Uterus (tissue), 4 donors: ENCODE data around the gene OTULINL. TPM values are rescaled to one million over a fixed set of nuclear protein-coding genes. Genes with fewer than 3 reads are reported as not detected.

ENCODE experiments used
- DNase-seq, 2 donors: peaks; one replicate each; pipeline ENCODE4 v3.0.0-alpha.2; 2019 to 2020
- H3K27ac ChIP-seq, 2 donors: fragments of 200-600 bp; sonication (generic); 1 replicate in 1 of 2; 2 replicates in 1 of 2; pipeline ENCODE4 v1.5.1; 2016 to 2018
- H3K27me3 ChIP-seq, 2 donors: fragments of 200-600 bp; sonication (generic); one replicate each; pipeline ENCODE4 v1.5.1; 2018 to 2019; ENCODE audit warnings: control low read depth in 1 of 2
- H3K36me3 ChIP-seq, 2 donors: fragments of 200-600 bp; sonication (generic); one replicate each; pipeline ENCODE4 v1.5.1; 2019; ENCODE audit warnings: control low read depth in 1 of 2
- H3K4me1 ChIP-seq, 2 donors: fragments of 200-600 bp; sonication (generic); one replicate each; pipeline ENCODE4 v1.5.1; 2018 to 2019; ENCODE audit warnings: control low read depth in 1 of 2
- H3K4me3 ChIP-seq, 2 donors: fragments of 200-600 bp; sonication (generic); 1 replicate in 1 of 2; 2 replicates in 1 of 2; pipeline ENCODE4 v1.5.1; 2018 to 2019; ENCODE audit warnings: mild to moderate bottlenecking in 1 of 2
- H3K9me3 ChIP-seq, 2 donors: fragments of 200-600 bp; sonication (generic); one replicate each; pipeline ENCODE4 v1.5.1; 2019; ENCODE audit warnings: control low read depth in 1 of 2
- CTCF ChIP-seq, 4 experiments: fragments of 200-600 bp in 2 of 4; fragments of 450-650 bp in 2 of 4; sonication (generic) in 2 of 4; IDR thresholded peaks; one replicate each; pipeline ENCODE4 v1.5.1; 2016 to 2019; ENCODE audit warnings: antibody characterized with exemption in 4 of 4, mild to moderate bottlenecking in 2 of 4, moderate library complexity in 1 of 4
- POLR2A ChIP-seq, 2 donors: fragments of 450-650 bp; IDR thresholded peaks; one replicate each; pipeline ENCODE4 v1.6.1; 2016; ENCODE audit warnings: antibody characterized with exemption in 2 of 2, mild to moderate bottlenecking in 1 of 2, moderate library complexity in 1 of 2
- intact Hi-C: fragments of 100-400 bp; cut with DNase I; formaldehyde crosslinking; loops from one replicate; pipeline ENCODE4 v1.15.1; 2023; ENCODE audit warnings: low total_unique reads
- total RNA-seq, 4 donors: library from RNA; depleted of rRNA in 3 of 4; stranded (reverse); fragments of >200 nt in 3 of 4; gene quantifications; one replicate each; pipeline versions ENCODE4 v1.1.0 to v1.2.4, GENCODE V29; 2014 to 2023
- donor health status: DM: yes; HTN: yes; CAD: no.

OTULINL gene
- total RNA-seq, 4 donors from 2014 or later = 1.0 to 16.1 (median 3.8) TPM

DNA sequence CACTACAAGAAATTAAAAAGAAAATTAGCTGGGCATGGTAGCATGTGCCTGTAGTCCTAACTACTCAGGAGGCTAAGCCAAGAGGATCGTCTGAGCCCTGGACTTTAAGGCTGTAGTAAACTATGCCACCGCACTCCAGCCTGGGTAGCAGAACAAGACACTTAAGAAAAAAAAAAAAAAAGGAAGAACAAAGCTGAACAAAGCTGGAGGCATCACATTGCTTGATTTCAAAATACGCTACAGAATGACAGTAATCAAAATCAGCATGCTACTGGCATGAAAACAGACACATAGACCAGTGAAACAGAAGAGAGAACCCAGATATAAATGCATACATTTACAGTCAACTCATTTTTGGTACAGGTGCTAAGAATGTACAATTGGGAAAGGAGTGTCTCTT, 68.5 kb downstream of the OTULINL start:
- no peak overlapping the region for H3K4me3 ChIP-seq
- no peak for TF ChIP-seq POLR2A (IDR thresholded peaks at IDR 0.05)
- intact Hi-C loops = no loop called here
- DNase-seq = no peak
- no peaks in the 10 kb centered on the region for H3K27me3 ChIP-seq
- no peak overlapping the region for H3K27ac ChIP-seq
- H3K36me3 ChIP-seq = no peaks in the 10 kb centered on the region
- H3K4me1 ChIP-seq = no peaks in the 10 kb centered on the region
- no peaks in the 10 kb centered on the region for H3K9me3 ChIP-seq

- intact Hi-C loops = no loop called here
- no peak for DNase-seq
- Histone ChIP-seq H3K36me3 (no peaks in the 10 kb centered on the region), H3K4me1 (no peaks in the 10 kb centered on the region), H3K27ac (no peak overlapping the region), H3K27me3 (no peaks in the 10 kb centered on the region), H3K4me3 (no peak overlapping the region), H3K9me3 (no peaks in the 10 kb centered on the region)
- TF ChIP-seq POLR2A (IDR thresholded peaks at IDR 0.05) (no peak), CTCF (IDR thresholded peaks at IDR 0.05) (no peak)
Measured at GRCh38 chr5:14655146-14655741, 73.7 kb downstream of the OTULINL start.

GRCh38 chr5:14656898-14657297, 75.3 kb downstream of the OTULINL start:
- DNase-seq = no peak
- Histone ChIP-seq H3K4me1 (no peaks in the 10 kb centered on the region), H3K27me3 (no peaks in the 10 kb centered on the region), H3K9me3 (no peaks in the 10 kb centered on the region), H3K27ac (no peak overlapping the region), H3K4me3 (no peak overlapping the region), H3K36me3 (no peaks in the 10 kb centered on the region)
- TF ChIP-seq CTCF (IDR thresholded peaks at IDR 0.05) (no peak), POLR2A (IDR thresholded peaks at IDR 0.05) (no peak)
- intact Hi-C loops = no loop called here

DNA sequence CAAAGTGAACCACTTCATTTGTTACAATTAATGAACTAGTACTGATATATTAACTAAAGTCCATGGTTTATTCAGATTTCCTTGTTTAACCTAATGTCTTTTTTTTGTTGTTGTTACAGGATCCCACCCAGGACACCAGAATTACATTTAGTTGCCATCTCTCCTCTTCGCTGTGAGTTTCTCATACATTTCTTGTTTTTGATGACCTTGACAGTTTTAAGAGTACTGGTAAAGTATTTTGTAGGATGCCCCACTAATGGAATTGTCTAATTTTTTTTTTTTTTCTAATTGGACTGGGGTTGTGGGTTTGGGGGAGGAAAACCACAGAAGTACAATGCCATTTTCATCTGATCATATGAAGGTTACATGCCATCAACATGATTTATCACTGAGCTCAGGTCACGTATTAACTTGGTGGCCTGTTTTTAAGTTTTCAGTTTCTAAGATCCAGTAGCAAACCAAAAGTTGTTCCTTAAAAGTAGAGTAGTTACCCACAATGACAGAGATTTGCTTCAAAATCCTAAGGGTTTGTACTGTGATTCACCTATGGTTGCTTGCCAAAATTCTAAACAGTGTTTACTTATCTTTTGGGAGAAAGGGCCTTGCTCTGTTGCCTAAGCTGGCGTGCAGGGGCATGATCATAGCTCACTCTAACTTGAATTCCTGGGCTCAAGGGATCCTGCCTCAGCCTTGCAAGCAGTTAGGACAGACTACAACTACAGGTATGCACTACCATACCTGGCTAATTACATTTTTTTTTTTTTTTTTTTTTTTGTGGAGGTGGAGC, 78.4 kb downstream of the OTULINL start:
- Histone ChIP-seq H3K27ac (no peak overlapping the region), H3K36me3 (no peaks in the 10 kb centered on the region), H3K4me3 (no peak overlapping the region), H3K27me3 (no peaks in the 10 kb centered on the region), H3K4me1 (no peaks in the 10 kb centered on the region), H3K9me3 (no peaks in the 10 kb centered on the region)
- DNase-seq = no peak
- TF ChIP-seq CTCF (IDR thresholded peaks at IDR 0.05) = no peak
- TF ChIP-seq POLR2A (IDR thresholded peaks at IDR 0.05) = no peak
- intact Hi-C loops = no loop called here

DNA sequence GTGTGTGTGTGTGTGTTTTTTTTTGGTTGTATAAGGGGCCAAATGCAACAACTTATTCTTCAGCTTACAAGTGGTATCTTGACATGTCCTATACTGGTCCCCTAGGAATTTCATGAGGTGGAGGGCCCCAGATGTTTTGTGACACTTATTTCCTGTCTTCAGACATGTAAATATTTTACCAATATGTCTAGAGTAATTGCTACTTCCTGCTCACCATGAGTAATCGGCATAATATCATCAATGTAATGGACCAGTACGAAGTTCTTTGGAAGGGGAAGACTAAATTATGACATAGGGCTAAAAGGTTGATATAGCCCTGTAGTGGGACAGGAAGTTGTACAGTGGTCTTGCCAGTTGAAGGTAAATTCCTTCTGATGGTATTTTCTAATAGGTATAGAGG, 79.2 kb downstream of the OTULINL start:
- no peaks in the 10 kb centered on the region for H3K4me1 ChIP-seq
- TF ChIP-seq CTCF (IDR thresholded peaks at IDR 0.05) = no peak
- no peak for TF ChIP-seq POLR2A (IDR thresholded peaks at IDR 0.05)
- no peak overlapping the region for H3K27ac ChIP-seq
- no peaks in the 10 kb centered on the region for H3K27me3 ChIP-seq
- H3K9me3 ChIP-seq = no peaks in the 10 kb centered on the region
- no peak overlapping the region for H3K4me3 ChIP-seq
- H3K36me3 ChIP-seq = no peaks in the 10 kb centered on the region
- DNase-seq = no peak
- intact Hi-C loops = no loop called here

Other genes with a start within 250 kb of the OTULINL start
- gene OTULIN, start 82.9 kb downstream of the OTULINL start, total RNA-seq = 10 to 100 TPM in 2 of 4 donors, 1 to 10 TPM in 2; 5.0 to 30.1 (median 17.8) TPM